PFSK-1 (cell line): ENCODE results near the gene GABPA.

Source experiments
- POLR2AphosphoS5 ChIP-seq: IDR thresholded peaks from 2 replicates; pipeline ENCODE4 v1.6.1; 2012; ENCODE audit warnings: low read depth, mild to moderate bottlenecking, control low read depth, low read length, moderate library complexity
- REST ChIP-seq, 2 experiments: IDR thresholded peaks; 2 replicates each; pipeline versions ENCODE4 v1.6.1 to v1.8.0; 2011 to 2012; ENCODE audit warnings: low read depth in 2 of 2, low read length in 2 of 2, control low read depth in 1 of 2, inconsistent platforms in 1 of 2, mild to moderate bottlenecking in 1 of 2, moderate library complexity in 1 of 2; ENCODE audit not compliant: insufficient read depth in 1 of 2
- TAF1 ChIP-seq: IDR thresholded peaks from 2 replicates; pipeline ENCODE4 v1.6.1; 2012; ENCODE audit warnings: low read length, control low read depth, borderline replicate concordance; ENCODE audit not compliant: insufficient read depth

- no peak for TF ChIP-seq TAF1
- TF ChIP-seq REST (IDR thresholded peaks at IDR 0.05; ENCODE audit: insufficient read depth in 1 of 2, low read depth in 2 of 2, low read length in 2 of 2) = no peak
- no peak for TF ChIP-seq POLR2AphosphoS5
Measured at GRCh38 chr21:25691976-25692375, 42.8 kb upstream of the GABPA start.
